HEK293T (cell line): ENCODE data around the gene BACH2.

Source experiments
- ARNT ChIP-seq: fragments of 450-650 bp; IDR thresholded peaks from 2 replicates; pipeline ENCODE4 v1.6.1; 2017; ENCODE audit warnings: mild to moderate bottlenecking
- BHLHE40 ChIP-seq: fragments of 450-650 bp; IDR thresholded peaks from 2 replicates; pipeline ENCODE4 v1.6.1; 2016; ENCODE audit warnings: mild to moderate bottlenecking, moderate library complexity, borderline replicate concordance
- L3MBTL2 ChIP-seq: fragments of 450-650 bp; conservative IDR thresholded peaks from 2 replicates; pipeline ENCODE4 v1.6.1; 2016; ENCODE audit warnings: mild to moderate bottlenecking
- NFRKB ChIP-seq: fragments of 450-650 bp; IDR thresholded peaks from 2 replicates; pipeline ENCODE4 v1.6.1; 2016; ENCODE audit warnings: mild to moderate bottlenecking, moderate library complexity
- PKNOX1 ChIP-seq: fragments of 450-650 bp; IDR thresholded peaks from 2 replicates; pipeline ENCODE4 v1.6.1; 2016
- SP1 ChIP-seq: fragments of 450-650 bp; IDR thresholded peaks from 2 replicates; pipeline ENCODE4 v1.6.1; 2017
- SUZ12 ChIP-seq: fragments of 450-650 bp; IDR thresholded peaks from 2 replicates; pipeline ENCODE4 v1.6.1; 2016; ENCODE audit warnings: mild to moderate bottlenecking
- TARDBP ChIP-seq: fragments of 450-650 bp; IDR thresholded peaks from 2 replicates; pipeline ENCODE4 v1.6.1; 2016
- ZNF384 ChIP-seq: fragments of 450-650 bp; IDR thresholded peaks from 2 replicates; pipeline ENCODE4 v1.6.1; 2016

- TF ChIP-seq SUZ12 = no peak
- no peak for TF ChIP-seq PKNOX1
- TF ChIP-seq L3MBTL2 = no peak
- no peak for TF ChIP-seq SP1
- no peak for TF ChIP-seq TARDBP
- no peak for TF ChIP-seq BHLHE40
- TF ChIP-seq ZNF384 = no peak
- TF ChIP-seq ARNT = no peak
- TF ChIP-seq NFRKB = no peak
Observed at GRCh38 chr6:89956182-89956581, 340.5 kb downstream of the BACH2 start.
